Neural progenitor cell (in vitro differentiated cells): ENCODE data around the gene CEND1.

ENCODE experiments used
- CTCF ChIP-seq: fragments of 200-600 bp; sonication (generic); IDR thresholded peaks from 2 replicates; pipeline ENCODE4 v1.5.1; 2017; ENCODE audit warnings: antibody characterized with exemption, mild to moderate bottlenecking
- EZH2 ChIP-seq: fragments of 200-600 bp; sonication (generic); IDR thresholded peaks from 2 replicates; pipeline ENCODE4 v1.6.1; 2017; ENCODE audit warnings: antibody characterized with exemption, mild to moderate bottlenecking, moderate library complexity
- EZH2phosphoT487 ChIP-seq: fragments of 200-600 bp; sonication (generic); IDR thresholded peaks from 2 replicates; pipeline ENCODE4 v1.6.1; 2017; ENCODE audit warnings: antibody characterized with exemption

GRCh38 chr11:783581-784015, 6.3 kb downstream of the CEND1 start:
- no peak for TF ChIP-seq EZH2phosphoT487
- peak; percentile 83 for TF ChIP-seq CTCF
- peak; percentile 20 for TF ChIP-seq EZH2
